HK-2 (cell line): ENCODE measurements around the gene ARHGDIB.

Experiments
- DNase-seq: peaks from one replicate; pipeline ENCODE4 v3.0.0-alpha.2; 2018; ENCODE audit not compliant: unreplicated experiment

ARHGDIB gene

GRCh38 chr12:14931359-14931758 lies 30.0 kb downstream of the ARHGDIB start:
- no peak for DNase-seq

- DNase-seq = no peak
Measured at GRCh38 chr12:14930299-14930698, 31.1 kb downstream of the ARHGDIB start.

- DNase-seq = no peak
Measured at GRCh38 chr12:14928931-14929330, 32.5 kb downstream of the ARHGDIB start.

GRCh38 chr12:14927267-14927666 lies 34.1 kb downstream of the ARHGDIB start:
- no peak for DNase-seq

- no peak for DNase-seq
Measured at GRCh38 chr12:14924541-14924940, 36.9 kb downstream of the ARHGDIB start.

GRCh38 chr12:14923944-14924343 lies 37.5 kb downstream of the ARHGDIB start:
- DNase-seq = no peak

- DNase-seq = no peak
Measured at GRCh38 chr12:14921218-14921617, 40.2 kb downstream of the ARHGDIB start.

- DNase-seq = no peak
Measured at GRCh38 chr12:14920475-14921126, 40.8 kb downstream of the ARHGDIB start.

GRCh38 chr12:14919455-14919854 lies 41.9 kb downstream of the ARHGDIB start:
- DNase-seq = no peak

GRCh38 chr12:14915736-14916135 lies 45.7 kb downstream of the ARHGDIB start:
- DNase-seq = no peak

- DNase-seq = no peak
Measured at GRCh38 chr12:14913381-14913781, 48.0 kb downstream of the ARHGDIB start.

- DNase-seq = no peak
Measured at GRCh38 chr12:14911131-14911530, 50.3 kb downstream of the ARHGDIB start.

GRCh38 chr12:14910090-14910915 lies 51.1 kb downstream of the ARHGDIB start:
- DNase-seq = no peak

GRCh38 chr12:14907953-14908352 lies 53.4 kb downstream of the ARHGDIB start:
- DNase-seq = no peak

GRCh38 chr12:14906114-14906513 lies 55.3 kb downstream of the ARHGDIB start:
- DNase-seq = no peak

- DNase-seq = no peak
Measured at GRCh38 chr12:14905269-14906004, 56.0 kb downstream of the ARHGDIB start.

- DNase-seq = no peak
Measured at GRCh38 chr12:14904854-14905253, 56.5 kb downstream of the ARHGDIB start.

- no peak for DNase-seq
Measured at GRCh38 chr12:14903386-14904098, 57.9 kb downstream of the ARHGDIB start.

GRCh38 chr12:14902465-14902864 lies 58.9 kb downstream of the ARHGDIB start:
- no peak for DNase-seq

GRCh38 chr12:14901228-14901562 lies 60.2 kb downstream of the ARHGDIB start:
- no peak for DNase-seq

- no peak for DNase-seq
Measured at GRCh38 chr12:14900521-14901227, 60.7 kb downstream of the ARHGDIB start.
